GM12872 (cell line): ENCODE data around the gene B3GNT7.

ENCODE experiments used
- CTCF ChIP-seq: IDR thresholded peaks from 3 replicates; pipeline ENCODE4 v1.5.1; 2011; ENCODE audit warnings: low read depth, mild to moderate bottlenecking, low read length, moderate library complexity; ENCODE audit not compliant: insufficient read depth

The B3GNT7 gene

GRCh38 chr2:231383416-231384108 is 11.9 kb upstream of the B3GNT7 start:
- TF ChIP-seq CTCF, result no peak

- TF ChIP-seq CTCF, result no peak
Observed at GRCh38 chr2:231384109-231384435, 11.4 kb upstream of the B3GNT7 start.

- no peak for TF ChIP-seq CTCF
Observed at GRCh38 chr2:231384970-231385369, 10.5 kb upstream of the B3GNT7 start.

GRCh38 chr2:231385429-231385828 is 10.1 kb upstream of the B3GNT7 start:
- no peak for TF ChIP-seq CTCF

GRCh38 chr2:231386446-231386845 is 9.1 kb upstream of the B3GNT7 start:
- no peak for TF ChIP-seq CTCF

GRCh38 chr2:231387904-231388724 is 7.4 kb upstream of the B3GNT7 start:
- TF ChIP-seq CTCF, result no peak

- TF ChIP-seq CTCF, result no peak
Observed at GRCh38 chr2:231388725-231389346, 6.7 kb upstream of the B3GNT7 start.
